Cardiac fibroblast (primary cell): ENCODE data around the gene CHI3L1.
A peak's percentile ranks its signal among the peaks of the same experiment; 100 is the strongest.

Experiments used
- DNase-seq, 2 donors: peaks; one replicate each; pipeline versions ENCODE4 v3.0.0 to v3.0.0-alpha.2; 2010; ENCODE audit warnings: low read depth in 2 of 2
- H3K4me3 ChIP-seq, 2 donors: replicated peaks in 1 of 2; 1 replicate in 1 of 2; 2 replicates in 1 of 2; pipeline ENCODE4 v1.5.1; 2011; ENCODE audit warnings: low read depth in 2 of 2, low read length in 2 of 2, mild to moderate bottlenecking in 2 of 2, moderate library complexity in 1 of 2
- TF ChIP-seq, protein P1 (sequence below): IDR thresholded peaks from one replicate; pipeline ENCODE4 v1.5.1; 2011; ENCODE audit warnings: low read depth, mild to moderate bottlenecking, low read length, inconsistent platforms

Gene CHI3L1

GRCh38 chr1:203142684-203143408 is 43.7 kb downstream of the CHI3L1 start:
- no peak overlapping the region for H3K4me3 ChIP-seq
- TF ChIP-seq, protein P1, sequence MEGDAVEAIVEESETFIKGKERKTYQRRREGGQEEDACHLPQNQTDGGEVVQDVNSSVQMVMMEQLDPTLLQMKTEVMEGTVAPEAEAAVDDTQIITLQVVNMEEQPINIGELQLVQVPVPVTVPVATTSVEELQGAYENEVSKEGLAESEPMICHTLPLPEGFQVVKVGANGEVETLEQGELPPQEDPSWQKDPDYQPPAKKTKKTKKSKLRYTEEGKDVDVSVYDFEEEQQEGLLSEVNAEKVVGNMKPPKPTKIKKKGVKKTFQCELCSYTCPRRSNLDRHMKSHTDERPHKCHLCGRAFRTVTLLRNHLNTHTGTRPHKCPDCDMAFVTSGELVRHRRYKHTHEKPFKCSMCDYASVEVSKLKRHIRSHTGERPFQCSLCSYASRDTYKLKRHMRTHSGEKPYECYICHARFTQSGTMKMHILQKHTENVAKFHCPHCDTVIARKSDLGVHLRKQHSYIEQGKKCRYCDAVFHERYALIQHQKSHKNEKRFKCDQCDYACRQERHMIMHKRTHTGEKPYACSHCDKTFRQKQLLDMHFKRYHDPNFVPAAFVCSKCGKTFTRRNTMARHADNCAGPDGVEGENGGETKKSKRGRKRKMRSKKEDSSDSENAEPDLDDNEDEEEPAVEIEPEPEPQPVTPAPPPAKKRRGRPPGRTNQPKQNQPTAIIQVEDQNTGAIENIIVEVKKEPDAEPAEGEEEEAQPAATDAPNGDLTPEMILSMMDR, result no peak
- no peak for DNase-seq

GRCh38 chr1:203142124-203142523 is 44.4 kb downstream of the CHI3L1 start:
- DNase-seq, result no peak
- H3K4me3 ChIP-seq, result no peak overlapping the region
- TF ChIP-seq, protein P1, result no peak

DNA sequence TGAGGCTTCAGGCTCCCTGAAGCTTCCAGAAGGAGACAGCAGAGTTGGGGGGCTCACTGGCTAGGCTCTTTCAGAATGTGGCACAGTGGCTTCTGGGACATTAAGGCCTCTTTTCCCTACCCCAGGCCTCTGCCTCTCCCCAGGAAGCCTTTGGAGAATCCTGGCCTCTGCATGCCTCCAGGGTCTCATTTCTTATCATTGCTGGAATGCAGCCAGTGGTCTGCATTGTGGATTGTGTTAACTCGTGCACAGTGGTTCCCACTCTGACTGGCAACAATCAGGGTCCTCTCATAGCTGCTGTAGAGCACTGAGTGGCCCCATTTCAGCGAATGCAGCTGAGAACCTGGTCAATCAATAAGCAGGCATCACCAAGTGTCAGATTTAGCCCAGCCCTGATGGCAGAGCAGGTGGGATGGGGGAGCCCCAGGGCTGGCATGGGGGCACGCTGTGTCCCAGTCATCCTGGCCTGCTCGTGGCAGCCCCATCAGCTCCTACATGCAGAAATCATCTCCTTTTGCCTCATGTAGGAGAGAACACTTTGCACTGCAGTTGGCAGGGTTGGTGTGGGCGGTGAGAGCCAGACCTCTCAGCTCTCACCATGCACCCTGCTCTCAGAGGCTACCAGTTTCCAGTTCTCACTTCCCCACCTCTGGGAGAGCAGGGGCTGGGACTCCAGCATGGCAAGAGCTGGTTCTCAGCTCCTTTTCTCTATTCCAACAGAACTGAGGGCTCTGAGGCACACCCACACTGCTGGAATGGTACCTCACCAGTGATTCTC is 45.6 kb downstream of the CHI3L1 start:
- DNase-seq, result peak in 1 of 2 donors; percentile 17
- no peak overlapping the region for H3K4me3 ChIP-seq
- TF ChIP-seq, protein P1, result no peak

GRCh38 chr1:203139976-203140475 is 46.5 kb downstream of the CHI3L1 start:
- H3K4me3 ChIP-seq, result no peak overlapping the region
- no peak for DNase-seq
- TF ChIP-seq, protein P1, result no peak

DNA sequence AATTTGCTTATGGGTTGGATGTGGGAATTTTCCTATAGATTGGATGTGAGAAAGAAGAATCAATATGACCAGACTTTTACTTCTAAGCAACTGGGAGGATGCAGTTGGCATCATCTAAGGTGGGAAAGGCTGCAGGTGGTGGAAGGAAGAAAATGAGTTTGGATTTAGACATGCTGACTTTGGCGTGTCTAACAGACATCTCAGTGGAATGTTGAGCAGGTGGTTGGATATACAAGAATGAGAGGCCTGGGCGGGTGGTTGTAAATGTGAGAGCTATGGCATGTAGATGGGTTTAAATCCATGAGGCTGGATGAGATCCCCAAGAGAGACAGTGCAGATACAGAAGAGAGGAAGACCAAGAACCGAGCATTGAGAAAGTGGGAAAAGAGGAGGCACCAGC is 48.4 kb downstream of the CHI3L1 start:
- TF ChIP-seq, protein P1, result no peak
- H3K4me3 ChIP-seq, result no peak overlapping the region
- DNase-seq, result no peak

GRCh38 chr1:203137324-203137723 is 49.2 kb downstream of the CHI3L1 start:
- TF ChIP-seq, protein P1, result no peak
- no peak for DNase-seq
- no peak overlapping the region for H3K4me3 ChIP-seq
